Measurements from ENCODE around the gene DAG1. TPM values are rescaled to one million over a fixed set of nuclear protein-coding genes. Genes with fewer than 3 reads are reported as not detected.
"Not testable (repeated sequence)": the region's sequence is repeated elsewhere in the genome, so short reads cannot be mapped to it uniquely, and the experiment has no call there.

DAG1 gene
- total RNA-seq, 1 donor from 2014 or later, result 88.2 TPM

GRCh38 chr3:49493901-49494300 lies 23.8 kb downstream of the DAG1 start:
- DNase-seq (no peak), ATAC-seq (no peak)
- intact Hi-C loops (cut with DNase I), result no loop called here
- Histone ChIP-seq H3K4me1 (peaks cover 14% of the 10 kb centered on the region), H3K9me3 (no peaks in the 10 kb centered on the region), H3K36me3 (peaks cover 5% of the 10 kb centered on the region), H3K27ac (no peak overlapping the region), H3K27me3 (no peaks in the 10 kb centered on the region), H3K4me3 (no peak overlapping the region)
- TF ChIP-seq CTCF (IDR thresholded peaks at IDR 0.05), result no peak

- H3K9me3 ChIP-seq, result no peaks in the 10 kb centered on the region
- intact Hi-C loops (cut with DNase I), result no loop called here
- no peak overlapping the region for H3K4me3 ChIP-seq
- DNase-seq, result no peak
- peaks cover 14% of the 10 kb centered on the region for H3K4me1 ChIP-seq
- no peaks in the 10 kb centered on the region for H3K27me3 ChIP-seq
- H3K27ac ChIP-seq, result no peak overlapping the region
- TF ChIP-seq CTCF (IDR thresholded peaks at IDR 0.05), result no peak
- ATAC-seq, result peak; percentile 61
- no peaks in the 10 kb centered on the region for H3K36me3 ChIP-seq
Observed at GRCh38 chr3:49495023-49495422, 25.0 kb downstream of the DAG1 start.

GRCh38 chr3:49496845-49497244 lies 26.8 kb downstream of the DAG1 start:
- ATAC-seq; H3K4me3 ChIP-seq; H3K36me3 ChIP-seq; H3K27ac ChIP-seq; H3K9me3 ChIP-seq; H3K27me3 ChIP-seq; intact Hi-C loops (cut with DNase I); DNase-seq: not testable (repeated sequence)
- H3K4me1 ChIP-seq, result peaks cover 27% of the 10 kb centered on the region

GRCh38 chr3:49497606-49498005 lies 27.5 kb downstream of the DAG1 start:
- H3K4me1 ChIP-seq, result peaks cover 27% of the 10 kb centered on the region
- TF ChIP-seq CTCF (IDR thresholded peaks at IDR 0.05), result no peak
- no peaks in the 10 kb centered on the region for H3K36me3 ChIP-seq
- H3K4me3 ChIP-seq, result no peak overlapping the region
- no peak overlapping the region for H3K27ac ChIP-seq
- no peaks in the 10 kb centered on the region for H3K27me3 ChIP-seq
- intact Hi-C loops (cut with DNase I), result no loop called here
- ATAC-seq (no peak), DNase-seq (no peak)
- H3K9me3 ChIP-seq, result no peaks in the 10 kb centered on the region

- Histone ChIP-seq H3K4me3 (no peak overlapping the region), H3K36me3 (no peaks in the 10 kb centered on the region), H3K4me1 (peaks cover 27% of the 10 kb centered on the region), H3K27me3 (no peaks in the 10 kb centered on the region), H3K27ac (no peak overlapping the region), H3K9me3 (no peaks in the 10 kb centered on the region)
- DNase-seq (no peak), ATAC-seq (no peak)
- no peak for TF ChIP-seq CTCF (IDR thresholded peaks at IDR 0.05)
- intact Hi-C loops (cut with DNase I), result no loop called here
Observed at GRCh38 chr3:49498239-49498638, 28.2 kb downstream of the DAG1 start.

GRCh38 chr3:49498648-49499047 lies 28.6 kb downstream of the DAG1 start:
- no peak overlapping the region for H3K27ac ChIP-seq
- intact Hi-C loops (cut with DNase I), result no loop called here

More at GRCh38 chr3:49498648-49499047, 28.6 kb downstream of the DAG1 start:
- Histone ChIP-seq H3K4me3 (no peak overlapping the region), H3K9me3 (no peaks in the 10 kb centered on the region), H3K36me3 (no peaks in the 10 kb centered on the region), H3K27me3 (no peaks in the 10 kb centered on the region), H3K4me1 (peaks cover 27% of the 10 kb centered on the region)
- no peak for TF ChIP-seq CTCF (IDR thresholded peaks at IDR 0.05)
- ATAC-seq, result no peak
- DNase-seq, result no peak
